Measurements from ENCODE around the gene PAGE4. TPM values are rescaled to one million over a fixed set of nuclear protein-coding genes. Genes with fewer than 3 reads are reported as not detected.

The PAGE4 gene
- total and polyA plus RNA-seq, 2 of the 13 experiments (the other 11 are each of a cell fraction or from before 2014, with no cell fraction given), result 1.1 TPM; not detected in 1

GRCh38 chrX:49812177-49812576 lies 16.9 kb upstream of the PAGE4 start (continued):
- TF ChIP-seq, protein P1, sequence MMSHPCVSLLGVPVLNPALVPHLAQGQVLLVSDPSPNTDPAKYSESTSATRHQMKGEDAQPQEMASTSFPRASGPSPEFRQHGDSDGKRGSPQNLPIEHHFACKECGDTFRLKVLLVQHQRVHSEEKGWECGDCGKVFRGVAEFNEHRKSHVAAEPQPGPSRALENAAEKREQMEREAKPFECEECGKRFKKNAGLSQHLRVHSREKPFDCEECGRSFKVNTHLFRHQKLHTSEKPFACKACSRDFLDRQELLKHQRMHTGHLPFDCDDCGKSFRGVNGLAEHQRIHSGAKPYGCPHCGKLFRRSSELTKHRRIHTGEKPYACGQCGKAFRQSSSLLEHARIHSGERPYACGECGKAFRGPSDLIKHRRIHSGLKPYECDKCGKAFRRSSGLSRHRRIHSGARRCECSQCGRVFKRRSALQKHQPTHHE (CRISPR knock-in tag; IDR thresholded peaks at IDR 0.05; ENCODE audit: borderline replicate concordance), result no peak
- TF ChIP-seq, protein P2, sequence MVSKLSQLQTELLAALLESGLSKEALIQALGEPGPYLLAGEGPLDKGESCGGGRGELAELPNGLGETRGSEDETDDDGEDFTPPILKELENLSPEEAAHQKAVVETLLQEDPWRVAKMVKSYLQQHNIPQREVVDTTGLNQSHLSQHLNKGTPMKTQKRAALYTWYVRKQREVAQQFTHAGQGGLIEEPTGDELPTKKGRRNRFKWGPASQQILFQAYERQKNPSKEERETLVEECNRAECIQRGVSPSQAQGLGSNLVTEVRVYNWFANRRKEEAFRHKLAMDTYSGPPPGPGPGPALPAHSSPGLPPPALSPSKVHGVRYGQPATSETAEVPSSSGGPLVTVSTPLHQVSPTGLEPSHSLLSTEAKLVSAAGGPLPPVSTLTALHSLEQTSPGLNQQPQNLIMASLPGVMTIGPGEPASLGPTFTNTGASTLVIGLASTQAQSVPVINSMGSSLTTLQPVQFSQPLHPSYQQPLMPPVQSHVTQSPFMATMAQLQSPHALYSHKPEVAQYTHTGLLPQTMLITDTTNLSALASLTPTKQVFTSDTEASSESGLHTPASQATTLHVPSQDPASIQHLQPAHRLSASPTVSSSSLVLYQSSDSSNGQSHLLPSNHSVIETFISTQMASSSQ (IDR thresholded peaks at IDR 0.05; ENCODE audit: low read depth), result peak; percentile 47; the same call in 1 of the 2 replicates
- TF ChIP-seq, protein P2 (CRISPR knock-in tag; IDR thresholded peaks at IDR 0.05; ENCODE audit: borderline replicate concordance), result peak; percentile 43; the same call in 1 of the 2 replicates
- TF ChIP-seq EP300 (IDR thresholded peaks at IDR 0.05; ENCODE audit: low read depth in 2 of 2, low read length in 2 of 2) (peak; percentile 54 to 95; a peak in 3 of 4 replicates), EP300 (CRISPR knock-in tag; IDR thresholded peaks at IDR 0.05; ENCODE audit: borderline replicate concordance) (peak; percentile 83), DR1 (CRISPR knock-in tag; IDR thresholded peaks at IDR 0.05) (no peak), RBFOX2 (IDR thresholded peaks at IDR 0.05; ENCODE audit: low read depth, low read length) (no peak), SKI (IDR thresholded peaks at IDR 0.05; ENCODE audit: partially characterized antibody) (peak; percentile 18), ZSCAN5A (CRISPR knock-in tag; IDR thresholded peaks at IDR 0.05; ENCODE audit: borderline replicate concordance) (no peak), ATRX (CRISPR knock-in tag; IDR thresholded peaks at IDR 0.05; ENCODE audit: borderline replicate concordance) (no peak), DPF2 (CRISPR knock-in tag; IDR thresholded peaks at IDR 0.05; ENCODE audit: borderline replicate concordance, low read depth) (peak; percentile 69; the same call in 1 of the 2 replicates), PHF21A (CRISPR knock-in tag; IDR thresholded peaks at IDR 0.05) (peak; percentile 29; the same call in 1 of the 2 replicates), NKX3-1 (CRISPR knock-in tag; IDR thresholded peaks at IDR 0.05) (peak; percentile 61; the same call in 1 of the 2 replicates), TBX2 (CRISPR knock-in tag; IDR thresholded peaks at IDR 0.05; ENCODE audit: borderline replicate concordance) (peak; percentile 83), TOPORS (CRISPR knock-in tag; IDR thresholded peaks at IDR 0.05) (no peak)
- TF ChIP-seq, protein P3, sequence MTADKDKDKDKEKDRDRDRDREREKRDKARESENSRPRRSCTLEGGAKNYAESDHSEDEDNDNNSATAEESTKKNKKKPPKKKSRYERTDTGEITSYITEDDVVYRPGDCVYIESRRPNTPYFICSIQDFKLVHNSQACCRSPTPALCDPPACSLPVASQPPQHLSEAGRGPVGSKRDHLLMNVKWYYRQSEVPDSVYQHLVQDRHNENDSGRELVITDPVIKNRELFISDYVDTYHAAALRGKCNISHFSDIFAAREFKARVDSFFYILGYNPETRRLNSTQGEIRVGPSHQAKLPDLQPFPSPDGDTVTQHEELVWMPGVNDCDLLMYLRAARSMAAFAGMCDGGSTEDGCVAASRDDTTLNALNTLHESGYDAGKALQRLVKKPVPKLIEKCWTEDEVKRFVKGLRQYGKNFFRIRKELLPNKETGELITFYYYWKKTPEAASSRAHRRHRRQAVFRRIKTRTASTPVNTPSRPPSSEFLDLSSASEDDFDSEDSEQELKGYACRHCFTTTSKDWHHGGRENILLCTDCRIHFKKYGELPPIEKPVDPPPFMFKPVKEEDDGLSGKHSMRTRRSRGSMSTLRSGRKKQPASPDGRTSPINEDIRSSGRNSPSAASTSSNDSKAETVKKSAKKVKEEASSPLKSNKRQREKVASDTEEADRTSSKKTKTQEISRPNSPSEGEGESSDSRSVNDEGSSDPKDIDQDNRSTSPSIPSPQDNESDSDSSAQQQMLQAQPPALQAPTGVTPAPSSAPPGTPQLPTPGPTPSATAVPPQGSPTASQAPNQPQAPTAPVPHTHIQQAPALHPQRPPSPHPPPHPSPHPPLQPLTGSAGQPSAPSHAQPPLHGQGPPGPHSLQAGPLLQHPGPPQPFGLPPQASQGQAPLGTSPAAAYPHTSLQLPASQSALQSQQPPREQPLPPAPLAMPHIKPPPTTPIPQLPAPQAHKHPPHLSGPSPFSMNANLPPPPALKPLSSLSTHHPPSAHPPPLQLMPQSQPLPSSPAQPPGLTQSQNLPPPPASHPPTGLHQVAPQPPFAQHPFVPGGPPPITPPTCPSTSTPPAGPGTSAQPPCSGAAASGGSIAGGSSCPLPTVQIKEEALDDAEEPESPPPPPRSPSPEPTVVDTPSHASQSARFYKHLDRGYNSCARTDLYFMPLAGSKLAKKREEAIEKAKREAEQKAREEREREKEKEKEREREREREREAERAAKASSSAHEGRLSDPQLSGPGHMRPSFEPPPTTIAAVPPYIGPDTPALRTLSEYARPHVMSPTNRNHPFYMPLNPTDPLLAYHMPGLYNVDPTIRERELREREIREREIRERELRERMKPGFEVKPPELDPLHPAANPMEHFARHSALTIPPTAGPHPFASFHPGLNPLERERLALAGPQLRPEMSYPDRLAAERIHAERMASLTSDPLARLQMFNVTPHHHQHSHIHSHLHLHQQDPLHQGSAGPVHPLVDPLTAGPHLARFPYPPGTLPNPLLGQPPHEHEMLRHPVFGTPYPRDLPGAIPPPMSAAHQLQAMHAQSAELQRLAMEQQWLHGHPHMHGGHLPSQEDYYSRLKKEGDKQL (CRISPR knock-in tag; IDR thresholded peaks at IDR 0.05; ENCODE audit: low read depth), result peak; percentile 71; the same call in 1 of the 2 replicates
